Hindlimb muscle (tissue), 1 donor: ENCODE measurements around the gene CHD9. TPM values are rescaled to one million over a fixed set of nuclear protein-coding genes. Genes with fewer than 3 reads are reported as not detected.
"Not testable (repeated sequence)": the region's sequence is repeated elsewhere in the genome, so short reads cannot be mapped to it uniquely, and the experiment has no call there.

Experiments
- DNase-seq: peaks from one replicate; pipeline ENCODE4 v3.0.0-alpha.2; 2013
- polyA plus RNA-seq: library from polyadenylated mRNA; unstranded; fragments of 120-200 nt; gene quantifications from one replicate; pipeline ENCODE4 v1.2.1, GENCODE V29; 2013; ENCODE audit not compliant: insufficient read length

Gene CHD9
- polyA plus RNA-seq, 1 donor, result 45.7 TPM

GRCh38 chr16:53209877-53210276 is 155.1 kb downstream of the CHD9 start:
- DNase-seq, result no peak

- DNase-seq, result no peak
These were observed 156.5 kb downstream of the CHD9 start for GRCh38 chr16:53211253-53211652.

- DNase-seq, result no peak
These were observed 158.1 kb downstream of the CHD9 start for GRCh38 chr16:53212893-53213223.

- no peak for DNase-seq
These were observed 158.8 kb downstream of the CHD9 start for GRCh38 chr16:53213542-53213941.

GRCh38 chr16:53216798-53217197 is 162.0 kb downstream of the CHD9 start:
- DNase-seq, result no peak

GRCh38 chr16:53219371-53219770 is 164.6 kb downstream of the CHD9 start:
- peak; percentile 55 for DNase-seq

GRCh38 chr16:53219795-53220454 is 165.1 kb downstream of the CHD9 start:
- no peak for DNase-seq

- no peak for DNase-seq
These were observed 165.8 kb downstream of the CHD9 start for GRCh38 chr16:53220585-53220984.

- DNase-seq, result no peak
These were observed 170.3 kb downstream of the CHD9 start for GRCh38 chr16:53224951-53225533.

GRCh38 chr16:53232826-53233529 is 178.2 kb downstream of the CHD9 start:
- DNase-seq, result no peak

- DNase-seq, result no peak
These were observed 180.0 kb downstream of the CHD9 start for GRCh38 chr16:53234836-53235235.

- DNase-seq, result no peak
These were observed 181.1 kb downstream of the CHD9 start for GRCh38 chr16:53235851-53236250.

GRCh38 chr16:53249331-53249730 is 194.5 kb downstream of the CHD9 start:
- no peak for DNase-seq

GRCh38 chr16:53257001-53257400 is 202.2 kb downstream of the CHD9 start:
- DNase-seq, result no peak

- DNase-seq, result no peak
These were observed 204.0 kb downstream of the CHD9 start for GRCh38 chr16:53258809-53259208.

GRCh38 chr16:53261276-53261675 is 206.5 kb downstream of the CHD9 start:
- DNase-seq, result no peak

GRCh38 chr16:53262645-53263044 is 207.9 kb downstream of the CHD9 start:
- DNase-seq, result no peak

GRCh38 chr16:53266156-53266555 is 211.4 kb downstream of the CHD9 start:
- DNase-seq, result no peak

- DNase-seq, result not testable (repeated sequence)
These were observed 223.7 kb downstream of the CHD9 start for GRCh38 chr16:53278498-53278897.

- DNase-seq, result no peak
These were observed 226.5 kb downstream of the CHD9 start for GRCh38 chr16:53281280-53281679.

- no peak for DNase-seq
These were observed 227.1 kb downstream of the CHD9 start for GRCh38 chr16:53281859-53282258.

- DNase-seq, result no peak
These were observed 227.5 kb downstream of the CHD9 start for GRCh38 chr16:53282328-53282727.

GRCh38 chr16:53282975-53283946 is 228.5 kb downstream of the CHD9 start:
- DNase-seq, result peak; percentile 11
